ENCODE data around the gene RPTOR.

The RPTOR gene

GRCh38 chr17:81011951-81012350 lies 467.3 kb downstream of the RPTOR start:
- Histone ChIP-seq H3K36me3 (ENCODE audit: insufficient read depth, low read length) (no peaks in the 10 kb centered on the region; the same call in 1 of the 2 replicates), H3F3A (ENCODE audit: insufficient read depth, low read length) (no peaks in the 10 kb centered on the region), H3K4me1 (ENCODE audit: insufficient read depth, low read length, severe bottlenecking) (no peaks in the 10 kb centered on the region), H3K27me3 (ENCODE audit: insufficient read depth, low read length) (no peaks in the 10 kb centered on the region; the same call in 1 of the 2 replicates), H2AFZ (ENCODE audit: low read length) (no peak overlapping the region), H3K4me2 (ENCODE audit: low read length) (no peak overlapping the region), H3K9me3 (ENCODE audit: low read length) (peaks cover 4% of the 10 kb centered on the region; the same call in 1 of the 2 replicates), H4K20me1 (ENCODE audit: insufficient read depth, low read length) (no peaks in the 10 kb centered on the region), H3K9me2 (ENCODE audit: low read depth, low read length) (no peaks in the 10 kb centered on the region), H3K27ac (ENCODE audit: low read depth, low read length, poor library complexity, severe bottlenecking) (no peak overlapping the region), H3K79me2 (ENCODE audit: insufficient read depth, low read length) (no peaks in the 10 kb centered on the region), H3K9ac (ENCODE audit: low read length) (no peak overlapping the region), H3K4me3 (ENCODE audit: low read depth, low read length, poor library complexity, severe bottlenecking) (no peak overlapping the region)
- TF ChIP-seq CTCF (IDR thresholded peaks at IDR 0.05; ENCODE audit: low read length) = no peak
- TF ChIP-seq EZH2 (IDR thresholded peaks at IDR 0.05; ENCODE audit: borderline replicate concordance, low read length) = no peak

DNA sequence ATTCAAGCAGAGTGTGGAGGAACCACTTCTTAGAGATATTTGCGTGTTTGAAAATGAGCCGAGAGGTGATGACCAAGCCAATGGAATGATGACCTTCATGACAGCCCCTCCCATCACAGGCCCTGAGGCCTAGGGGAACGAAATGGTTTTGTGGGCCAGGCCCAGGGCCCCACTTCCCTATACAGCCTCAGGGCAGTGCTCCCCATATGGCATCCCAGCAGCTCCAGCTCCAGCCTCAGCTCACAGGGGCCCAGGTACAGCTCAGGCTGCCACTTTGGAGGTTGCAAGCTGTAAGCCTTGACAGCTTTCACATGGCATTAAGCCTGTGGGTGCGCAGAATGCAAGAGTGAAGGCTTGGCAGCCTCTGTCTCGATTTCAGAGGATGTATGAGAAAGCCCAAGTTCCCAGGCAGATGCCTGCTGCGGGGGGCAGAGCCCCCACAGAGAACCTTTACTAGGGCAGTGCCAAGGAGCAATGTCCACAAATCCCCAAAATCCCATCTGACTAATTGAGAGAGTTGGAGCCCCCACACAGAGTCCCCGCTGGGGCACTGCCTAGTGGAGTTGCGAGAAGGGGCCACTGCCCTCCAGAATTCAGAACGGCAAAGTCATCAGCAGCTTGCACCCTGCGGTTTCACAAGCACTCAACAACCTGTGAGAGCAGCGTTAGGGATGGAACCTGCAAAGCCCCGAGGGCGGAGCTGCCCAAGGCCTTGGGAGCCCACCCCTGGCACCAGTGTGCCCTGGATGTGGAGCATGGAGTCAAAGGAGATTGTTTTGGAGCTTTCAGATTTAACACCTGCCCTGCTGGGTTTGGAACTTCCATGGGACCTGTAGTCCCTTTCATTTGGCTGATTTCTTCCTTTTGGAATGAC lies 468.2 kb downstream of the RPTOR start:
- Histone ChIP-seq H3K27ac (ENCODE audit: low read depth, low read length, poor library complexity, severe bottlenecking) (no peak overlapping the region), H3K9me2 (ENCODE audit: low read depth, low read length) (no peaks in the 10 kb centered on the region), H3K79me2 (ENCODE audit: insufficient read depth, low read length) (no peaks in the 10 kb centered on the region), H3K4me2 (ENCODE audit: low read length) (no peak overlapping the region), H4K20me1 (ENCODE audit: insufficient read depth, low read length) (no peaks in the 10 kb centered on the region), H3K9ac (ENCODE audit: low read length) (no peak overlapping the region), H3K4me3 (ENCODE audit: low read depth, low read length, poor library complexity, severe bottlenecking) (no peak overlapping the region), H3K9me3 (ENCODE audit: low read length) (peaks cover 4% of the 10 kb centered on the region; the same call in 1 of the 2 replicates), H3K27me3 (ENCODE audit: insufficient read depth, low read length) (no peaks in the 10 kb centered on the region; the same call in 1 of the 2 replicates), H3K4me1 (ENCODE audit: insufficient read depth, low read length, severe bottlenecking) (no peaks in the 10 kb centered on the region), H3K36me3 (ENCODE audit: insufficient read depth, low read length) (no peaks in the 10 kb centered on the region; the same call in 1 of the 2 replicates), H3F3A (ENCODE audit: insufficient read depth, low read length) (no peaks in the 10 kb centered on the region), H2AFZ (ENCODE audit: low read length) (no peak overlapping the region)
- TF ChIP-seq EZH2 (IDR thresholded peaks at IDR 0.05; ENCODE audit: borderline replicate concordance, low read length) = no peak
- TF ChIP-seq CTCF (IDR thresholded peaks at IDR 0.05; ENCODE audit: low read length) = no peak

DNA sequence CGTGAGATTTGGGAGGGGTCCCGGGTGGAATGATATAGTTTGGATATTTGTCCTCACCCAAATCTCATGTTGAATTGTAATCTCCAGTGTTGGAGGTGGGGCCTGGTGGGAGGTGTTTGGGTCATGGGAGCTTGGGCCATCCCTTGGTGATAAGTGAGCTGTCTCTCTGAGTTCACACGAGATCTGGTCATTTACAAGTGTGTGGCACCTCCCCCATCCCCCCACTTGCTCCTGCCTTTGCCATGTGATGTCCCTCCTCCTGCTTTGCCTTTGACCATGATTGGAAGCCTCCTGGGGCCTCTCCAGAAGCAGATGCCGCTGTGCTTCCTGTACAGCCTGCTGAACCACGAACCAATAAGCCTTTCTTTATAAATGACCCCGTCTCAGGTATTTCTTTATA lies 469.0 kb downstream of the RPTOR start:
- Histone ChIP-seq H3K9me2 (ENCODE audit: low read depth, low read length) (no peaks in the 10 kb centered on the region), H2AFZ (ENCODE audit: low read length) (no peak overlapping the region), H3K79me2 (ENCODE audit: insufficient read depth, low read length) (no peaks in the 10 kb centered on the region), H3K9me3 (ENCODE audit: low read length) (peaks cover 4% of the 10 kb centered on the region; the same call in 1 of the 2 replicates), H3K4me1 (ENCODE audit: insufficient read depth, low read length, severe bottlenecking) (no peaks in the 10 kb centered on the region), H3K4me2 (ENCODE audit: low read length) (no peak overlapping the region), H3K27me3 (ENCODE audit: insufficient read depth, low read length) (no peaks in the 10 kb centered on the region; the same call in 1 of the 2 replicates), H3K9ac (ENCODE audit: low read length) (no peak overlapping the region), H3K27ac (ENCODE audit: low read depth, low read length, poor library complexity, severe bottlenecking) (no peak overlapping the region), H3K36me3 (ENCODE audit: insufficient read depth, low read length) (no peaks in the 10 kb centered on the region; the same call in 1 of the 2 replicates), H3K4me3 (ENCODE audit: low read depth, low read length, poor library complexity, severe bottlenecking) (no peak overlapping the region), H3F3A (ENCODE audit: insufficient read depth, low read length) (no peaks in the 10 kb centered on the region), H4K20me1 (ENCODE audit: insufficient read depth, low read length) (no peaks in the 10 kb centered on the region)
- no peak for TF ChIP-seq CTCF (IDR thresholded peaks at IDR 0.05; ENCODE audit: low read length)
- TF ChIP-seq EZH2 (IDR thresholded peaks at IDR 0.05; ENCODE audit: borderline replicate concordance, low read length) = no peak

All from OCI-LY1 (cell line).